Mammary epithelial cell (primary cell): ENCODE results near the gene PPP1R12B.
"Not testable (repeated sequence)": the region's sequence is repeated elsewhere in the genome, so short reads cannot be mapped to it uniquely, and the experiment has no call there.

Experiments
- CTCF ChIP-seq, 2 donors: IDR thresholded peaks in 1 of 2; conservative IDR thresholded peaks in 1 of 2; 2 replicates each; pipeline ENCODE4 v1.5.1; 2011 to 2012; ENCODE audit warnings: inconsistent platforms in 2 of 2, low read length in 2 of 2, mild to moderate bottlenecking in 2 of 2, control low read depth in 1 of 2, low read depth in 1 of 2; ENCODE audit not compliant: insufficient read depth in 1 of 2; ENCODE audit errors: extremely low read depth in 1 of 2
- EZH2 ChIP-seq: IDR thresholded peaks from 2 replicates; pipeline ENCODE4 v1.6.1; 2012; ENCODE audit warnings: low read length, inconsistent platforms, borderline replicate concordance

- TF ChIP-seq CTCF (conservative IDR thresholded peaks at IDR 0.05 in 1 of 2, IDR thresholded peaks at IDR 0.05 in 1 of 2; ENCODE audit: extremely low read depth in 1 of 2, insufficient read depth in 1 of 2, low read depth in 1 of 2, low read length in 2 of 2); EZH2: not testable (repeated sequence)
Observed at GRCh38 chr1:202410251-202410650, 61.8 kb downstream of the PPP1R12B start.
